Measurements from ENCODE around the gene PRSS22.

PRSS22 gene

DNA sequence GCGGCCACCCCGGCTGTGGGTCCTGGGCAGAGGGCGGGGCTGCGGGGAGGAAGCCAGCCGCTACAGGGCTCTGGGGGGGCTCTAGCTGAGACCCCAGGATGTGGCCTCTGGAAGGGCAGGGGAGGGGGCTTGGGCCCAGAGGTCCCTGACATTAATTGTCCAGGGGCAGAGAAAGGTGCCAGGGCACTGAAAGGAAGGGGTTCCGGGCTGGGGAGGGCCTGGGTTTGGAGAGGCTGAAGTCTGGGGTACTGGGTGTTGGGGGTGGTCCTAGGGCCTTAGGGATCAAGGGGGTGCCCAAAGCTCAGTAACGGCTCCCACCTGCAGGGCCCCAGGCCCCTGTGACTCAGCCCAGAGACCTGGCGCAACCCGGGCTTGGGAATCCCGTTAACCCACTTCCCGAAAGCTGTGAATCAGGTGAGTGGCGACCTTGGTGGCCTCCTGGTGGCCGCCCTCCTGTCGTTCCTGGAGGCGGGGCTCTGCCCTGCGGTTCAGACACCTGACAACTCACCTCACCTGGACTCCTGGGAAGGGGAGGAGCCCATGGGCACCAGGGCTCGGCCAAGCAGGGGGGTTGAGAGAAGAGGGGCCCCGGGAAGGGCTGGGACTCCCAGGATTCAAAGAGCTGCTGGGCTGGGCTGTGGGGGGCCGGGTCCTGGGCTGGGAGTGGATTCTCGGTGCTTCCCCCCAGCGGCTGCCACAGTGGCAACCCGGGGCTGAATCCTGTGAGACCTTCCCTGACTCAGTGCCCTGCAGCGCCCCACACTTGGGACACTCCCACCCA lies 465 bp upstream of the PRSS22 start:
- no peak for TF ChIP-seq POLR2AphosphoS5 (IDR thresholded peaks at IDR 0.05; ENCODE audit: low read depth, low read length)
- no peak for TF ChIP-seq FOXP2 (optimal IDR thresholded peaks at IDR 0.05; ENCODE audit: borderline replicate concordance, extremely low read depth, extremely low read length, insufficient read depth)
- no peak for TF ChIP-seq TAF1 (IDR thresholded peaks at IDR 0.05; ENCODE audit: borderline replicate concordance, insufficient read depth, low read length)
- TF ChIP-seq SIN3A (IDR thresholded peaks at IDR 0.05; ENCODE audit: borderline replicate concordance, insufficient read depth, low read length), result no peak
- TF ChIP-seq, protein P1, sequence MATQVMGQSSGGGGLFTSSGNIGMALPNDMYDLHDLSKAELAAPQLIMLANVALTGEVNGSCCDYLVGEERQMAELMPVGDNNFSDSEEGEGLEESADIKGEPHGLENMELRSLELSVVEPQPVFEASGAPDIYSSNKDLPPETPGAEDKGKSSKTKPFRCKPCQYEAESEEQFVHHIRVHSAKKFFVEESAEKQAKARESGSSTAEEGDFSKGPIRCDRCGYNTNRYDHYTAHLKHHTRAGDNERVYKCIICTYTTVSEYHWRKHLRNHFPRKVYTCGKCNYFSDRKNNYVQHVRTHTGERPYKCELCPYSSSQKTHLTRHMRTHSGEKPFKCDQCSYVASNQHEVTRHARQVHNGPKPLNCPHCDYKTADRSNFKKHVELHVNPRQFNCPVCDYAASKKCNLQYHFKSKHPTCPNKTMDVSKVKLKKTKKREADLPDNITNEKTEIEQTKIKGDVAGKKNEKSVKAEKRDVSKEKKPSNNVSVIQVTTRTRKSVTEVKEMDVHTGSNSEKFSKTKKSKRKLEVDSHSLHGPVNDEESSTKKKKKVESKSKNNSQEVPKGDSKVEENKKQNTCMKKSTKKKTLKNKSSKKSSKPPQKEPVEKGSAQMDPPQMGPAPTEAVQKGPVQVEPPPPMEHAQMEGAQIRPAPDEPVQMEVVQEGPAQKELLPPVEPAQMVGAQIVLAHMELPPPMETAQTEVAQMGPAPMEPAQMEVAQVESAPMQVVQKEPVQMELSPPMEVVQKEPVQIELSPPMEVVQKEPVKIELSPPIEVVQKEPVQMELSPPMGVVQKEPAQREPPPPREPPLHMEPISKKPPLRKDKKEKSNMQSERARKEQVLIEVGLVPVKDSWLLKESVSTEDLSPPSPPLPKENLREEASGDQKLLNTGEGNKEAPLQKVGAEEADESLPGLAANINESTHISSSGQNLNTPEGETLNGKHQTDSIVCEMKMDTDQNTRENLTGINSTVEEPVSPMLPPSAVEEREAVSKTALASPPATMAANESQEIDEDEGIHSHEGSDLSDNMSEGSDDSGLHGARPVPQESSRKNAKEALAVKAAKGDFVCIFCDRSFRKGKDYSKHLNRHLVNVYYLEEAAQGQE (IDR thresholded peaks at IDR 0.05; ENCODE audit: insufficient read depth in 1 of 2, low read depth in 2 of 2, low read length in 2 of 2), result no peak

DNA sequence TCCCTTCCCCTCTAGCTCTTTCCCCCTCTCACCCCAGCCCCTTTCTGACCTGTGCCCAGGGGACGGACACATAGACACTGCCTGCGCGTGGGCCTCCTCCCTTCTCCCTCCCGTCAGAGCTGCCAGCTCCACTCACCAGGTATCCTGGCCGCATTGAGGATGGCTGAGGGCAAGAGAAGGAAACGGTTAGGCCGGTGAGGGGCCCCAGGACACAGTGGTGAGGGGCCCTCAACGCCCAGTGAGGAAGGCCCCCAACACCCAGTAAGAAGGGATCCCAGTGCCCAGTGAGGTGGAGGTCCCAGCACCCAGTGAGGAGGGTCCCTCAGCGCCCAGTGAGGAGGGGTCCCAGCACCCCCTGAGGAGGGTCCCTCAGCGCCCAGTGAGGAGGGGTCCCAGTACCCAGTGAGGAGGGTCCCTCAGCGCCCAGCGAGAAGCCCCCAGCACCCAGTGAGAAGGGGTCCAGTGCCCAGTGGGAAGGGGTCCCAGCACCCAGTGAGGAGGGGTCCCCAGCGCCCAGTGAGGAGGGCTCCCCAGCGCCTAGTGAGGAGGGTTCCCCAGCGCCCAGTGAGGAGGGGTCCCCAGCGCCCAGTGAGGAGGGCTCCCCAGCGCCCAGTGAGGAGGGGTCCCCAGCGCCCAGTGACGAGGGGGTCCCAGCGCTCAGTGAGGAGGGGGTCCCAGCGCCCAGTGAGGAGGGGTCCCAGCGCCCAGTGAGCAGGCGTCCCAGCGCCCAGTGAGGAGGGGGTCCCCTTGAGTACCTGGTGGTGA lies 1.1 kb downstream of the PRSS22 start:
- no peak for TF ChIP-seq TAF1 (IDR thresholded peaks at IDR 0.05; ENCODE audit: borderline replicate concordance, insufficient read depth, low read length)
- TF ChIP-seq SIN3A (IDR thresholded peaks at IDR 0.05; ENCODE audit: borderline replicate concordance, insufficient read depth, low read length), result no peak
- no peak for TF ChIP-seq FOXP2 (optimal IDR thresholded peaks at IDR 0.05; ENCODE audit: borderline replicate concordance, extremely low read depth, extremely low read length, insufficient read depth)
- TF ChIP-seq POLR2AphosphoS5 (IDR thresholded peaks at IDR 0.05; ENCODE audit: low read depth, low read length), result no peak
- TF ChIP-seq, protein P1 (IDR thresholded peaks at IDR 0.05; ENCODE audit: insufficient read depth in 1 of 2, low read depth in 2 of 2, low read length in 2 of 2), result no peak

DNA sequence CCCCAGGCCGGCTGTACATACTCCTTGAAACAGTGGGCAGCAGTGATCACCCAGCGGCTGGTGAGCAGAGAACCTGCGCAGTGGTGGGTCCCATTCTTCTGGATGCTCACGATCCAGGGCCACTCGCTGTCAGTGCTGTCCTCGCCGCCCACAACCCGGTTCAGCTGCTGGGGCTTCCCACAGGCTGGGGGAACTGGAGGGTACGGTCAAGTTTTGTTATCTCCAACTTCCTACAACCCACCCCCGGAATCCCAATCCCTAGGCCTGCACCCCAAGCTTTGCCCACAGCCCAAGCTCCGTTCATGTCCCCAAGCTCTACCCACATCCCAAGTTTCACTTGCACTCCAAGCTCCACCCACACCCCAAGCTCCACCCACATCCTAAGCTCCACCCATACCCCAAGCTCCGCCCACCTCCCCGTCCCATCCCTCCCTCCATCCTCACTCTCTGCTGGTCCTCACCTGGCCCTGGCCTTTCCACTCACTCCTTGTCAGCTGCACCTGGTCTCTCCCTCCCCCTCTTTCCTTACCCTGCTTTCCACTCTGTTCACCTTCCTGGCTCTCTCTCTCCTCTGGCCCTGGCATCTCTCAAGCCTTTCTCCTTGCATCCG lies 1.8 kb downstream of the PRSS22 start:
- TF ChIP-seq, protein P1 (IDR thresholded peaks at IDR 0.05; ENCODE audit: insufficient read depth in 1 of 2, low read depth in 2 of 2, low read length in 2 of 2), result no peak
- TF ChIP-seq SIN3A (IDR thresholded peaks at IDR 0.05; ENCODE audit: borderline replicate concordance, insufficient read depth, low read length) (no peak), POLR2AphosphoS5 (IDR thresholded peaks at IDR 0.05; ENCODE audit: low read depth, low read length) (no peak), FOXP2 (optimal IDR thresholded peaks at IDR 0.05; ENCODE audit: borderline replicate concordance, extremely low read depth, extremely low read length, insufficient read depth) (no peak), TAF1 (IDR thresholded peaks at IDR 0.05; ENCODE audit: borderline replicate concordance, insufficient read depth, low read length) (no peak)

DNA sequence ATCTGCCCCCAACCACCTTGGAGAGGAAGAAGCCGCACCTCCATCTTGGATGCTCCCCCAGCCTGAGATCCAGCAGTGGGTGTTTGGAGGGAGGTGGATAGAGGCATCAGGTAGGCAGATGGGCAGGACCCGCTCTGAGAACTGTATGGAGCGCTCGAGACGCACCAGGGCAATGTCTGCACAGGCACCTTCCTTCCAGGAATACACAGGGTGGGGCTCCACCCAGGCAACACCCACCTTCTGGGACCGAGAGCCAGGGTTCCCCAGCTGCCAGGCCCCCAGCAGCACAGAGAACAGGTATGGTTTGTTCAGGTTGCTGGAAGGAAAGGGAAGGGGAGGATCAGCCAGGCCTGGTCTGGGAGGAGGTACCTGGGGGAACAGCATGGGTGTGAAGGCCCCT lies 2.4 kb downstream of the PRSS22 start:
- TF ChIP-seq FOXP2 (optimal IDR thresholded peaks at IDR 0.05; ENCODE audit: borderline replicate concordance, extremely low read depth, extremely low read length, insufficient read depth) (no peak), SIN3A (IDR thresholded peaks at IDR 0.05; ENCODE audit: borderline replicate concordance, insufficient read depth, low read length) (no peak), TAF1 (IDR thresholded peaks at IDR 0.05; ENCODE audit: borderline replicate concordance, insufficient read depth, low read length) (no peak), POLR2AphosphoS5 (IDR thresholded peaks at IDR 0.05; ENCODE audit: low read depth, low read length) (no peak)
- TF ChIP-seq, protein P1 (IDR thresholded peaks at IDR 0.05; ENCODE audit: insufficient read depth in 1 of 2, low read depth in 2 of 2, low read length in 2 of 2), result no peak
